GM21737 (cell line): ENCODE data around the gene STK17B.

Experiments used
- ATAC-seq: cut with Tn5 transposase; IDR thresholded peaks from one replicate; pipeline ENCODE4 v1.9.1; 2021; ENCODE audit warnings: mild to moderate bottlenecking, moderate library complexity; ENCODE audit not compliant: unreplicated experiment

STK17B gene

DNA sequence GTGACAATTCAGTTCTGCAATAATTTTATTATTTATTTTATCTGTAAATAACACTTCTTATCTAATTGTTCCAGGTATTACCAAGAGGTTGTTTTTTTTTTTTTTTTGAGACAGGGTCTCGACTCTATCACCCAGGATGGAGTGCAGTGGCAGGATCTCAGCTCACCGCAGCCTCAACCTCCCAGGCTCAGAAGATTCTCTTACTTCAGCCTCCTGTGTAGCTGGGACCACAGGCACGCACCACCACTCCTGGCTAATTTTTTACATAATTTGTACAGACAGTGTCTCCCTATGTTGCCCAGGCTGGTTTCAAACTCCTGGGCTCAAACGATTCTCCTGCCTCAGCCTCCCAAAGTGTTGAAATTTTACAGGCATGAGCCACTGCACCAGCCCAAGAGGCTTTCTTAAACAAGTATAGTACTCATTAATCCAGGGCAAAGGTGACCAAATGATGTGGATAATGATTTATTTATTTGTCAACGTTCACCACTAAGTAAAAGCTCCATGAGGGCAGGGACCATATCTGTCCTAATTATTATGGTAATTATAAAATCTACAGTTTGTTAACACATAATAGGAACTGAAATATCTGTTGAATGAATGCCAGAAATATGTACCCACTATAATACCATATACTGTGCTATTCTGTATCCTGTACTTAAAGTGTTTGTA, 12.0 kb downstream of the STK17B start:
- ATAC-seq: no peak

DNA sequence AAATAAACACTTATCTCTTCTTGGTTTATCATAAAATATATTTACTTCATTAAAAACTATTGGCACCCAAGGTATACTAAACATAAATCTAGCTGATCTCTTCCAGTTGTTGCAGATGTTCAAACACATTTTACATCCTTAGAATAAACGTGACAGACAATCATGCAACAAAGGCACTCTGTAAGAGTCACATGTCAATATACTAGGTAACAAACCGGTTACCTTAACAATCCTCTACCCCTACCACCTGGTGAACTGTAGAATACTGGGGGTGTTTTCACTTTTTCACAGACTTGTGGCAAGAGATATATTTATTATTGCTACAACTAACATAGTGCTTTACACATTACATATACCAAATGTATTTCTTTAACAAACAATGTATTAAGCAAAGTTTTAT, 15.8 kb downstream of the STK17B start:
- ATAC-seq: no peak

DNA sequence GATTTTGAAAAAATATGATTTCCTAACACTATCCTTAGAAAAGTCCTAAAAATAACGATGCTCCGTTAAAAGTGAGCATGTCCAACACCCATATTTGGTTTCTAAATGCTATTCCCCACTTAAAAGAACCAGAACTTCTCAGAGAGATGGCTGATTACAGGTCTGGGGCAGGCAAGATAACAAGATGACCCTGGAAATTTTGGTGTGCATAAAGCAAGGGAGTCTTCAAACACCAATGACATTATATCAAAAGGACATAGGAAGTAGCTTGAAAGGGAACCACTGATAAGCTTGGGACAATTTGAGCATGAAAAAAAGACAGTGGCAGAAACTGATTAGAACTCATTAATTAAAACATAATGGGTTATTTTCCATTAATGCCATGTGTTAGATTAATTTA, 17.9 kb downstream of the STK17B start:
- no peak for ATAC-seq

DNA sequence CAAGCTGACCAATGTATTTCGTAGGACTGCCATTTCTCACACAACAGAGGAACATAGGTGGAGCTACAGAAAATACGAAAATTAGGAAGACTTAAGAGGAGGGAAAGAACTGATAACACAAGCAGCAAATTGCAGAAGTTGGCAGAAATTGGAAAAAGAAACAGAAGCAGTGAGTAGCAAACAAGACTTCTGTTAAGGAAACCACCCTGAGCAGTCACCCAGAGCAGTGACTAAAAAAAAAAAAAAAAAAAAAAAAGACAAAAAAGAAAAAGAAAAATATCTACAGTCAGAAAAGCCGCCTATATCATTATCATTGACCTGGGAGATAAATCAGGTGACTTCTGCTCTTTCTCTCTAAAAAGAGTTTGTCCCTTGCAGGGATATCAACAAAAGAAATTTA, 21.4 kb downstream of the STK17B start:
- ATAC-seq: no peak

DNA sequence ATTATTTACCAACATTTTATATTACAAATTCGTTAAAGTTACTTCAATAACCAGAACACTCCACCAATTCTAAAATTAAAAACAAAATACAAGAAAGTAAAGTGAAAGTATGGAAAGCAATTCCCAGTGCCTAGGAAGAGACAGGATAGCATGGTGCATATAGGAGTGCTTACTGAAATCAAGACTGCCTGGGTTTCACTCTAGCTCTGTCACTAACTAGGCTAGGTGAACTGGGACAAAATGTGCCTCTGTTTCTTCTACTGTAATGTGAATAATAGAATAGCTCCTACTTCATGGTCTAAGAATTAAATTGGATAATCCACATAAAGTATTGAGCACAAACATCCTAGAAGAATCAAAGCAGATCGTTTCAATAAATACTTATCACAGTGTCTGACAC, 22.6 kb downstream of the STK17B start:
- no peak for ATAC-seq

DNA sequence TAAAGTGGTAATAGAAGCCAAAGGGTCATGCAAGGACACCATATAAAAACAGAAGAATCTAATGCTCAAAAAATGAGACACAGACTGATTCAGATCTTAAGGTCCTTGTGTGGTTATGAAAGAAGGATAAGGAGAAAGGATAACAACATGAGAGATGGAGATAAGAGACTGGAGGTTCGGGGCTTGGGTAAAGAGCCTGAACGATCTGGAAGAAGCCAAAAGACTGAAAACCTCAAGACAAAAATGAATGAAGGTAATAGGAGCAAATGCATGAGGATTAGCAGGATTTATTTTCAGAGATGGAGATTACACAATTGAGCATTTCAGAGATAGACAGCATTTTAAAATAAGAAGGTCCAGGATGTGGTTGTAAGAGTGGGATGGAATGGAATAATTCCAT, 26.1 kb downstream of the STK17B start:
- no peak for ATAC-seq

DNA sequence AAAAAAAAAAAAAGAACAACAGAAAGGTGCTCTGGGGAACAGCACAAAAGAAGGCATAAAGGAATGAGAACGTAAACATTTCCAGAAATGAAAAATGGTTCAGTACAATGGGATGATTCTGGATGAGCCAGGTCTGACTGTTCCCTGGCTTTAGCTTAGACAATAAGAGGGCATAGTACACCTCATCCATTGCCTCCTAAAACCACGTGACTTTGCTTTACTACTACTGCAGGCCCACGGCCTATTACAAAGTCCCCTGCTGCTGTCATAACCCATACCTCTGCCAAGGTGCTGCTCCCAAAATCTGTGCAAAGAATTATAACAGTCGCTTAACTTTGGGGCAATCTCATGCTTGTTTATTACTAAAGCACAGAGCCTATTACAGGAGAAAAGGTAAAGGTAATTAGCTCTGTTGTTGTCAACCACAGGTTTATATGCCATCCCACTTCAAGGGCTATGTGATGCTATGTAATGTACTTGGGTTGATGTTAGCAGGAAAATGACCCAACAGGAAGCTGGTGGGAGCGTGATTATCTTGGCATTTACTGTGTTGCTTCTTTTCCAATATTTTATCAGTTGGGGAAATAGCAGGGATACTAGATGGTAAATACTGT, 26.8 kb downstream of the STK17B start:
- ATAC-seq: no peak

DNA sequence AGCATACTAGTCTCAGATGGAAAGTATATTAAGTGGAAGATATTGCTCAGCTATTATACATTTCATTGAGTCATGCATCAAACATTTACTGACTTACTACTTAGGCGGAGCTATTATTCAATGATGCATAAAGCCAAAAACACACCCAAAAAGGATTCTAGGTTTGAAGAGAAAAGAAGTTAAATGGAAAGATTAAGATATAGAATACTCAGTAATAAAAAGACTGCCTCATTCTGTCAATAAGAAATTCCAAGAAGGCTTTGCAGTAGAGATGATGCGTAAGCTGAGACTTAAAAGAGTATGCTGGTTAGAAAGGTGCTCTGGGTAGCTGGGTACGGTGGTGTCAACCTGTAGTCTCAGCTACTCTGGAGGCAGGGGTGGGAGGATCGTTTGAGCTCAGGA, 27.6 kb downstream of the STK17B start:
- ATAC-seq: no peak

DNA sequence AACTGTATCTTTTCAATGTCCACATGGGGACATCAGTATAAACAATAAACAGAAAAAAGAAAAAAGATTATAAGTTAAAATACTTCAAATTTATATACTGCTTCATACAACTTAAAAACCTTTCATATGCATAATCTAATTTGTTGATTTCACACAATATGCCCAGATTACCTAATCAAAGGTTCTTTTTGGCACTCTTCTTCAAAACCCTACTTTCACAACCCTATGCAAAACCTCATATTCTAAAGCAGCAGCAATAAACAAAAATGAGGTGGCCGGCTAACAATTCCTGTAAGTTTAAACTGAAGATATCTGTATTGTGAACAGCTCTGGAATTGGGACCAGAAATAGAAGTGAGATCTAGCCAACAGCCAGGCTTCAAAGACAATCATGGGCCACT, 28.6 kb downstream of the STK17B start:
- no peak for ATAC-seq

DNA sequence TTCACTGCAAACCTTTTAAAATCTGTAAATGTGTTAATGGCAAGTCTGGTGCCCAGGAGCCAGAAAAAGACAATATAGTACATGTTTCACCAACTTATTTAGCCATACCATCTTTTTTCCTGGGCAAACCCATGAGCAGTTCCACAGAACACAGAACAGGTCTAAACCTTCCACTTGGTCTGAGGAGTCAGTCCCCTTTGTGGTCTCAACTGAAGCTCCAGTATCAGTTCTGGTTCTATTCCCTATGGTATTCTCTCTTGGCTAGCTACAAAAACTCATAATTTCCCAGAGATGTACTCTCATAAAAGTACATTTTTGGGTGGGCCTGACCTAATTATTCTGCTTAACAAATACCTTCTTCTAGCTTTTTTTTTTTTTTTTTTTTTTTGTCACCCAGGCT, 31.2 kb downstream of the STK17B start:
- no peak for ATAC-seq

DNA sequence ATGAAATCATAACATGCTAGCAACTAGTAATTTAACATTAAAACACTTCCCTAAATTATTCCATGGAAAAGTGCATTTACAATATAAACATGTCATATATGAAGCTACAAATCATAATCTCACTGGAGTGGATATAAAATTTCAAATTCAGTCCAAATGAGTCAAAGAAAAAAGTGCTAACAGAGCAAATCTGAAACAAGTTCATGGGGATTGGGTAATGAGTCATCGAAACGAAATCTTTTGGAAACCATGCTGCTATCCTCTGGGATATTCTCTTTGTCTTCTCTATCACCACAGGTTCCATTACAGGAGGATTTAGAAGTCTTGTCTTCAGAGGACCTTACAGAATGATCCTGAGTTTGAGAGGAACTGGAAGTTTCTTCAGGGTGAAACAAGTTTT, 34.1 kb downstream of the STK17B start:
- no peak for ATAC-seq

DNA sequence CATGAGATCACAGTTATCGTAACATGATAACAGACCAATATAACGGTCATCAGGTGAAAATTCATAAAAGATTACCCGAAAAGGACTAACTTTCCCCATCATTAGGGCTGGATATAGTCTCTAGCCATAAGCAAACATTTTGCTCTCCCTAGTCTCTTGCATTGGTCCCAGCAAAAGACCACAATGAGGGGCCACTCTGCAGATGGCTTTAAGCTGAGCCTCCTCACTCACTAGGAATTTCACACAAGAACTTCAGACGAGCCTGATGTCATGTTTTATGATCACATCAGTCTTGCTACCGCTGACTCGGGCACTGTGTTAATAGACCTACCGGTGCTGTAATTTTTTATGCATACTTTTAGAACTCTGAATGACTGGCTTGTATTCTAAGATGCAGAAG, 35.2 kb downstream of the STK17B start:
- ATAC-seq: no peak

DNA sequence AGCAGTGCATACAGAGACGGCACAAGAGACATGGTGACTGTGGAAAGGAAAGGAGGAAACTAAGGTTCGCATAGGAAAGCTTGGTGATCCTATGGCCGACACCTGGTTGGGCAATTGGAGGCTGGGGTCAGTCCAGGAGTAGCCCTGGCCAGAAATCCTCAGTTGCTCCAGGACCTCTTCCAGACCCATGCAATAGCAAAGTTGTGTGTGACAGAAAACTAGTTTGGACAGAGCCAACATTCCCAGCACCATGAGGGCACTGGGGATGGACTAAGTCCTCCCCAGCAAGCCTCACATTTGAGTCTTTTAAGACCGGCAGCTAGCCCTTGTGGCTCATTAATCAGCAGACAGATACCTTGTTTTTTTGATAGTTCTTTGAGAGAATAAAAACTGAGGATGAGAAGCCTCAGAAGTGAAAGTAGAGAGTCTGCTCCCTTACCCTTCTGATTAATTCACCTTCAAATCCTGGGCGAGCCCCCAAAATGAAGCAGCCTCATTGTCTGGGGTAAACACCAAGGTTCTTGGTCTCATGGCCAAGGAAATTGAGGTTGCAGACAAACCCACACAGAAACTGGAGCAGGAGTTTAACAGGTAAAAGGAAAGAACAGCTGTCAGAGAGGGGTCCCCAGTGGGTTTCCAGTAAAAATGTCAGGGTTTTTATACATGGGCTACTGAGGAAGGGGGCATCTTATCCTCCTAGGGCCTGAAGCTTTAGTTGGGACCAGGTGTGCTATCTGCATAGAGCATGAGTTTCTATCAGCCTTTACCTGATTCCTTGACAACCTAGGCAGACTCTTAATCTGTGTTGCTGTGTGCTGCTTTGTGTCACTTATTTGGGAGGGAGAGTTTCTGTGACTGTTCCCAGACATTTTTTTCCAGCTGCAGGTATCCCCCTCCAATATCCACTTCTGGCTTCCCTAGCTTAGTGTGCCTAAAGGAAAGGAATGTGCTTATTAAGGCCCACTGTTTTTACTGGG, 39.1 kb downstream of the STK17B start:
- no peak for ATAC-seq

DNA sequence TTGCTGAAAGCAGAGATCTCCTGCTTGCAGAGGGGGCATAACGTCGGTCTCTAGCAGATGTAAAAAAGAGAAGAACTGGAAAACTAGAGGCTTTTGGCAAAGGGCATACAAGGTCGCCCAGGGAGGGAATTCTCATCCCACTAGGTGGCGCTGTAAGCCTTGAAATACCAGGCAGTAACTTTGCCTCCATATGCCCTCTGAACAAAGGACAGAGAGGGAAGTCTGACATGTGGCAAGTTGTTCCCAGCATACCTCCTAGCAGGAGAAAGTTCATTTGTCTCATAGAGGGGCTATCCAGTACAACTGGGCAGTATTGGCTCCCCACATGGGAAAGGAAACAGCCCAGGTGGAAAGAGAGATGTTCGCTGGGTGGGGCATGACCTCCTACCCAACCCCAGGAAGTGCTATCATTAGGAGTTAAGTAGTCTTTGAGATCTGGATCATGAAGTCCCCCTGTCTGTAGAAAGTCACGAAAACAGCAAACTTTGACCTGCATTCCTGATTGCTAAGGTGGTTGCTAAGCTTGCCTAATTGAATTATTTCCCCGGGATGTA, 39.9 kb downstream of the STK17B start:
- ATAC-seq: no peak

DNA sequence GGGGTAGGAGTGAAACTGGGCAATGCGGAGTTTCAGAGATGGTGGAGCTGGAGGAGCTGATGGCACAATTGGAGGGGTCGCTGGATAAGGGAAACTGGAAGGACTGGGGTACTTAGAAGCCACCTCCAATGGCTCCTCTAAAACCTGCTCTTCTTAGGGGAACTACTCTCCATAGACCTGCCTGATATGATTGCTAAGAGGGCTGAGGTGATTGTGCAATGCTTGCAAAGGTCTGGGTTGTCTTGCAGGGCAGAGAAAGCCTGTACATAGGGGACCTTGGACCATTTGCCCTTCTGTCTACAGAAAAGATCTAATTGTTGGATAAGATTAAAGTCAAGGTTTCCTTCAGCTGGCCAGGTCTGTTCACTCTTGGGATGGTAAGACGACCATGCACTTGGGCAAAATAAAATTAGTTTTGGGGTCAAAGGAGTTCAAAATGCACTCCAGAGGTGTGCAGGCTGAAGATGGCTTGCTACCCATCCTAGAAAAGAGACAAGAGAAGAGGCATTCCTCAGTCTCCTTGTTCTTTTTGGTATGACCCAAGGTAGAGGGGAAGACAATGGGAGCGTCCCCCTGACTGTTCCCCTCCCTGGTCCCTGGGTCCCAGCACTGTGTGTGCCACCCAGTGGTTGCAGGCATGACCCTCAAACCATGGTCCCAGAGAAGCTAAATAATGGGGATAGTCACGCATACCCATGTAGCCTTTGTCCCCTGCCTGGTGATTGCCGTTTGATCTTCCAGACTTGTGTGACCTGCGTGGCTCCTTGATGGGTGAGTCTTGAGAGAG, 41.1 kb downstream of the STK17B start:
- no peak for ATAC-seq

DNA sequence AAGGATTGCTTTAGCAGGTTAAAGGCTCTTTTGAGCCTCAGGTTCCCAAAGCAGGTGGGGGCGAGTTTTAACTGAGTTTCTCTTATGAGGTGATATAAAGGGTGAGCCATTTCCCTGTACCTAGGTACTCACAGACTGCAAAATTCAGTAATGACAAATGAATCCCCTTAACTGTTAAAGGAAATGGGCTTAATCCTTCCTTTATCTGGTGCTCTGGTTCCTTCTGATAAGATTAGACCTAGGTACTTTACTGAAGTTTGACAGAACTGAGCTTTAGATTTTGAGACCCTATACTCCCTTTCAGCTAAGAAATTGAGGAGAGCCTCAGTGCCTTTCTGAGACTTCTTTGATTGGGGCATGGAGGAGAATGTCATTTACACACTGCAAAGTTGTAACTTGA, 42.6 kb downstream of the STK17B start:
- ATAC-seq: no peak

DNA sequence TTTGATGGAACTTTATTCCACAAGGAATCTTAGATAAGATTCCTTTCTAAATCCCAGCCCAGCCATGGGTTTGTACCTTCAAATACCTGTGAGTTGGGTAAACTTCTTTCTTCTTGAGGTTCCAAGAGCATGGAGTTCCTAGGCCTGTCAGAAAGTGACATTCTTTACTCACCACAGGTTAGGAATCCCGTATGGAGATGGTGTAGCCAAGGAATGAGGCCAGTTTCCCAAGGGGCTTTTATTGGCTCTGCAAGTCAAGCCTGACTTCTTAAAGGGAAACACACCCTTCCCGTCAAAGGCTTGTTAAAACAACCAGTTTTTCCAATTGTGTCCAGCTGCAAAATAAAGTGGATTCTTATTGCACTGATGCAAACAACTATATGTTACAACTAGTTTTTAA, 45.8 kb downstream of the STK17B start:
- ATAC-seq: no peak

DNA sequence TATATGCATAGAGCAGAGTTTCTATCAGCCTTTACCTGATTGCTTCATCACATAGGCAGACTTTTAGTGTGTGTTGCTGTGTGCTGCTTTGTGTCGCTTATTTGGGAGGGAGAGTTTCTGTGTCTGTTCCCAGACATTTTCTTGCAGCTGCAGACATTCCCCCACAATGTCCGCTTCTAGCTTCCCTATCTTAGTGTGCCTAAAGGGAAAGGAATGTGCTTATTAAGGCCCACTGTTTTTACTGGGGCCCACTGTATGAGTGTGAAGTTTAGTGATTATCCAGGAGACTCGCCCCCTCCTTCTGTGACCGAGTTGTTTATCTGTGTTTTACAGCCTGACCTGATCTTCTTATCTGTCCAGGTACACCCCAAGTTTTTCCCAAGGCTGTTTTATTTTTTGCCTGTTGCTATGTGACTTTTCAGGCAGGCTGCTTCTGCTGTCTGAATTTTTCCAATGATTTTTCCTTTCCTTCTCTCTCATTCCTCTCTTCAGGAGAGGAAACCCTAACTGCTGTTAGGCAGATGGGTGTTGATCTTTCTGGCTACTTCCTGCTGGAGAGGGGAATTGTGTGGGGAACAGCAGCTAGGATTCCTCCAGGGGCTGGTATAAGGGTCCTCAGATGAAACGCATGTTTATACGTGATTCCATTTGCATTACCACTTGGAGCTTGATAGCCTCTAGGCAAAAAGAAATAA, 47.6 kb downstream of the STK17B start:
- ATAC-seq: no peak

DNA sequence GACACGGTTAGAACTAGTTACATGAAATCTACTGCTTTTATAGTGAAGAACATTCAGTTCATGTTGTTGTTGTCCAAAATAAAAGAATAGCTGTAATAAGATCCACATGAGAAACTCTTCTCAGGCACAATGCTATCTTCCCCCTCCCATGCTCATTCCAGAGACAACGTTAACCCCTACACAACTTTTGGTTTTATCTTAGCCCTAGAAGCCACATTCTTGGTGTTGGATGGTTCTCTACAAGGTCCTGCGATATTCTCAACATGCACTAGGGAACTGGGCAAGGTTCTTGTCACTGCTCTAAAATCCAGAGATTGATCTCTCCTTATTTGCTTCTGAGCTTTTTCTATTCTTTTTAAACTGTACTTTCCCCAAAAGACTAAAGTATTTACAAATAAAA, 51.5 kb downstream of the STK17B start:
- ATAC-seq: no peak

DNA sequence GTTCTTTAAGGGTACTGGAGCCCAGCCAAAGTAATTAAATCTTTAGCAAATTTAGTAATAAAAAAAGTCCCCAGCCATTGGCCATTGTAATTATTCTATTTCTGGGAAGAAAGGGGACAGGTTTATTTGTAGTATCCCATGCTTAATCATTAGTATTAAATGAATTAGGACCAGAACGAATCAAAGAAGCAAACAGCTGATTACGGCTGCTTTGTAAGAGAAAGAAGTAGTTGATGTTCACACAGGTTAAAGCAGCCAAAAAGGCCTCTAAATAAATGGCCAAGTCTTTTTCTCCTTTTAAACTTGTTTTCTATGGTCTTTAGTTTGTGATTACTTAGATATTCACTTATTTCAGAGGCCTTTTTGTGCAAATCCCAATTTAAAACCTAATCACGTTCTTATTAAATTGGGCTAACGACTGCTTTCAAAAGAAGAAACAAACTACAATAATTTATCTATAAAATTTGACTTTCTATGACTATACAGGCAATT, 54.1 kb downstream of the STK17B start:
- no peak for ATAC-seq
